Psoas muscle (tissue), 8 donors: ENCODE measurements around the gene HSP90AA1. TPM values are rescaled to one million over a fixed set of nuclear protein-coding genes. Genes with fewer than 3 reads are reported as not detected.
A peak's percentile ranks its signal among the peaks of the same experiment; 100 is the strongest.

Experiments
- ATAC-seq, 4 donors: fragments of 200-7000 bp; cut with Tn5 transposase; one replicate each; pipeline ENCODE4 v1.9.1; 2020; ENCODE audit warnings: moderate library complexity in 3 of 4, mild to moderate bottlenecking in 2 of 4
- DNase-seq, 2 donors: peaks; one replicate each; pipeline ENCODE4 v3.0.0-alpha.2; 2020
- H3K27ac ChIP-seq: fragments of 200-600 bp; one replicate; pipeline ENCODE4 v1.8.0; 2022
- H3K27me3 ChIP-seq, 3 donors: fragments of 200-600 bp in 1 of 3; one replicate each; pipeline versions ENCODE4 v1.6.1 to v1.8.0; 2013 to 2022; ENCODE audit warnings: low read length in 2 of 3, mild to moderate bottlenecking in 2 of 3, moderate library complexity in 1 of 3; ENCODE audit not compliant: insufficient read depth in 3 of 3
- H3K36me3 ChIP-seq, 2 donors: fragments of 200-600 bp in 1 of 2; one replicate each; pipeline versions ENCODE4 v1.6.1 to v1.8.0; 2013 to 2022; ENCODE audit warnings: low read depth in 1 of 2, mild to moderate bottlenecking in 1 of 2, moderate library complexity in 1 of 2; ENCODE audit not compliant: insufficient read depth in 1 of 2
- H3K4me1 ChIP-seq: fragments of 200-600 bp; one replicate; pipeline ENCODE4 v1.8.0; 2022
- H3K4me3 ChIP-seq: fragments of 200-600 bp; one replicate; pipeline ENCODE4 v1.8.0; 2022; ENCODE audit warnings: mild to moderate bottlenecking
- H3K9me3 ChIP-seq: fragments of 200-600 bp; one replicate; pipeline ENCODE4 v1.8.0; 2022
- CTCF ChIP-seq: fragments of 200-600 bp; IDR thresholded peaks from one replicate; pipeline ENCODE4 v1.8.0; 2022; ENCODE audit warnings: antibody characterized with exemption
- WGBS, 3 donors: extraction: QIAGEN DNeasy Blood & Tissue Kit; methylation state at CpG; one replicate each; pipeline versions ENCODE4 v1.1.6 to v1.1.7; 2013; 5-methylcytosine and 5-hydroxymethylcytosine counted together
- intact Hi-C, 2 donors: fragments of 100-400 bp; cut with DNase I; formaldehyde crosslinking; loops; one replicate each; pipeline versions ENCODE4 v1.11.0 to v1.14.2; 2022
- polyA plus RNA-seq, 3 donors: library from polyadenylated mRNA; stranded (reverse); fragments of 200-250 nt; gene quantifications; one replicate each; pipeline ENCODE4 v1.2.3, GENCODE V29; 2013
- total RNA-seq, 4 donors: library from RNA; stranded (reverse); fragmentation: NEBNext Ultra II Directional in 2 of 4; extraction: Animal tissue kit (Norgen Biotek cat#: 25700) in 2 of 4; gene quantifications; one replicate each; pipeline versions ENCODE4 v1.2.1 to v1.2.4, GENCODE V29; 2021 to 2023
- donor health status: healthy with polysubstance abuse.
- donor health status: DM: no; HTN: no; CAD: no; lungs with moderate emphysema.
- donor health status: Bipolar disorder and iron deficiency.
- donor health status: healthy.
- donor health status: DM: yes; HTN: yes; CAD: no.
- donor health status: DM: no; HTN: no; CAD: no.
- donor health status: DM: no; HTN: no; CAD: no.
- donor health status: DM: yes; HTN: yes; CAD: no.

HSP90AA1 gene
- total and polyA plus RNA-seq, 7 donors, result 398 to 1,480 (median 549) TPM

- H3K36me3 ChIP-seq, result peaks cover 0 to 59% of the 10 kb centered on the region in 2 donors
- intact Hi-C loops, result no loop called here
- peak in 1 of 2 donors; percentile 46 for DNase-seq
- no peak for ATAC-seq
- no peaks in the 10 kb centered on the region for H3K27me3 ChIP-seq
- H3K27ac ChIP-seq, result no peak overlapping the region
- peaks cover 17% of the 10 kb centered on the region for H3K4me1 ChIP-seq
- no peaks in the 10 kb centered on the region for H3K9me3 ChIP-seq
- H3K4me3 ChIP-seq, result no peak overlapping the region
- WGBS, 3 donors, result 85 to 88% (median 87%) methylated on average over 10 of the region's 10 CpGs
- no peak for TF ChIP-seq CTCF
Observed at GRCh38 chr14:102052522-102052921, 34.3 kb downstream of the HSP90AA1 start.

- peak overlapping the region; percentile 36 for H3K27ac ChIP-seq
- WGBS, 3 donors, result 28 to 31% (median 28%) methylated on average over 11 of the region's 11 CpGs
- DNase-seq (peak; percentile 51 to 77), ATAC-seq (peak; percentile 27 to 76 (median 71))
- H3K27me3 ChIP-seq, result no peaks in the 10 kb centered on the region
- no peaks in the 10 kb centered on the region for H3K9me3 ChIP-seq
- intact Hi-C loops, result loop anchor here in 1 of 2 donors (2.0 kb wide), 1 partner anchor 38 kb away; no protein-coding TSS in a partner anchor
- no peak for TF ChIP-seq CTCF
- peaks cover 0 to 75% of the 10 kb centered on the region in 2 donors for H3K36me3 ChIP-seq
- no peak overlapping the region for H3K4me3 ChIP-seq
- peaks cover 32% of the 10 kb centered on the region for H3K4me1 ChIP-seq
Observed at GRCh38 chr14:102050625-102051024, 36.2 kb downstream of the HSP90AA1 start.

GRCh38 chr14:102050026-102050405 lies 36.8 kb downstream of the HSP90AA1 start:
- 71 to 72% (median 72%) methylated on average over 12 of the region's 12 CpGs for WGBS, 3 donors
- no peak for TF ChIP-seq CTCF
- no peaks in the 10 kb centered on the region for H3K9me3 ChIP-seq
- peak overlapping the region; percentile 27 for H3K27ac ChIP-seq
- intact Hi-C loops, result loop anchor here in 1 of 2 donors (2.0 kb wide), 1 partner anchor 39 kb away; no protein-coding TSS in a partner anchor
- H3K4me3 ChIP-seq, result no peak overlapping the region
- H3K4me1 ChIP-seq, result peaks cover 34% of the 10 kb centered on the region
- H3K36me3 ChIP-seq, result peaks cover 0 to 81% of the 10 kb centered on the region in 2 donors
- ATAC-seq (no peak), DNase-seq (no peak)
- H3K27me3 ChIP-seq, result no peaks in the 10 kb centered on the region

- no peak overlapping the region for H3K4me3 ChIP-seq
- no peak for ATAC-seq
- no peak for DNase-seq
- peaks cover 34% of the 10 kb centered on the region for H3K4me1 ChIP-seq
- TF ChIP-seq CTCF, result no peak
- H3K27ac ChIP-seq, result peak overlapping the region; percentile 27
- intact Hi-C loops, result loop anchor here (2.0 to 5.0 kb wide), 2 partner anchors 39 to 263 kb away; no protein-coding TSS in a partner anchor
- peaks cover 0 to 86% of the 10 kb centered on the region in 2 donors for H3K36me3 ChIP-seq
- WGBS, 3 donors, result 55 to 73% (median 58%) methylated on average over 25 of the region's 25 CpGs
- no peaks in the 10 kb centered on the region for H3K27me3 ChIP-seq
- H3K9me3 ChIP-seq, result no peaks in the 10 kb centered on the region
Observed at GRCh38 chr14:102049258-102050025, 37.4 kb downstream of the HSP90AA1 start.
